Osteoblast (primary cell): ENCODE data around the gene MGAT2. TPM values are rescaled to one million over a fixed set of nuclear protein-coding genes. Genes with fewer than 3 reads are reported as not detected.

Source experiments
- DNase-seq: peaks from one replicate; pipeline ENCODE4 v3.0.0; 2011; ENCODE audit warnings: low spot score, mixed read lengths; ENCODE audit not compliant: insufficient read length; ENCODE audit errors: missing footprints
- H2AFZ ChIP-seq: 2 replicates; pipeline ENCODE4 v1.6.0; 2011; ENCODE audit warnings: mild to moderate bottlenecking, low read length
- H3K27ac ChIP-seq: 2 replicates; pipeline ENCODE4 v1.5.1; 2011; ENCODE audit warnings: mild to moderate bottlenecking, low read depth, low read length, moderate library complexity
- H3K27me3 ChIP-seq: 2 replicates; pipeline ENCODE4 v1.6.0; 2012; ENCODE audit warnings: mild to moderate bottlenecking, control low read depth, inconsistent platforms, low read length, moderate library complexity; ENCODE audit not compliant: insufficient read depth
- H3K36me3 ChIP-seq: 2 replicates; pipeline ENCODE4 v1.5.1; 2011; ENCODE audit warnings: mild to moderate bottlenecking, low read length, control low read depth, moderate library complexity; ENCODE audit not compliant: insufficient read depth
- H3K4me1 ChIP-seq: 2 replicates; pipeline ENCODE4 v1.5.1; 2011; ENCODE audit warnings: mild to moderate bottlenecking, low read length, control low read depth, moderate library complexity; ENCODE audit not compliant: insufficient read depth
- H3K4me2 ChIP-seq: 2 replicates; pipeline ENCODE4 v1.6.0; 2011; ENCODE audit warnings: mild to moderate bottlenecking, low read length; ENCODE audit not compliant: insufficient read depth
- H3K4me3 ChIP-seq: fragments of 200-600 bp; sonication (generic); 3 replicates; pipeline ENCODE4 v1.5.1; 2012; ENCODE audit warnings: mild to moderate bottlenecking, low read length, inconsistent platforms; ENCODE audit not compliant: insufficient read depth
- H3K79me2 ChIP-seq: 2 replicates; pipeline ENCODE4 v1.6.0; 2012; ENCODE audit warnings: mild to moderate bottlenecking, low read length, control low read depth, inconsistent platforms; ENCODE audit not compliant: insufficient read depth
- H3K9me3 ChIP-seq: 2 replicates; pipeline ENCODE4 v1.5.1; 2011; ENCODE audit warnings: low read depth, low read length, control low read depth
- H4K20me1 ChIP-seq: 2 replicates; pipeline ENCODE4 v1.6.0; 2012; ENCODE audit warnings: mild to moderate bottlenecking, low read length, control low read depth; ENCODE audit not compliant: insufficient read depth
- CTCF ChIP-seq: IDR thresholded peaks from 2 replicates; pipeline ENCODE4 v1.5.1; 2011; ENCODE audit warnings: mild to moderate bottlenecking, low read depth, low read length, moderate library complexity; ENCODE audit errors: extremely low read depth
- total RNA-seq: library from RNA; depleted of rRNA; stranded (reverse); fragments of >200 nt; gene quantifications from 2 replicates; pipeline ENCODE4 v1.2.3, GENCODE V29; 2012

MGAT2 gene
- total RNA-seq, 1 donor: 63.0 TPM

GRCh38 chr14:49589387-49589786, 31.2 kb upstream of the MGAT2 start:
- no peak for DNase-seq
- Histone ChIP-seq H3K27me3 (no peaks in the 10 kb centered on the region), H4K20me1 (peaks cover 12% of the 10 kb centered on the region), H3K4me3 (no peak overlapping the region), H3K79me2 (peaks cover 18% of the 10 kb centered on the region), H3K36me3 (peaks cover 5% of the 10 kb centered on the region), H2AFZ (no peak overlapping the region), H3K4me1 (peaks cover 19% of the 10 kb centered on the region), H3K4me2 (no peak overlapping the region), H3K27ac (no peak overlapping the region), H3K9me3 (no peaks in the 10 kb centered on the region)
- no peak for TF ChIP-seq CTCF

GRCh38 chr14:49593016-49593415, 27.6 kb upstream of the MGAT2 start:
- Histone ChIP-seq H3K4me3 (no peak overlapping the region), H4K20me1 (no peaks in the 10 kb centered on the region), H3K4me1 (peaks cover 21% of the 10 kb centered on the region), H3K27ac (no peak overlapping the region), H3K36me3 (no peaks in the 10 kb centered on the region), H3K9me3 (no peaks in the 10 kb centered on the region), H3K27me3 (no peaks in the 10 kb centered on the region), H2AFZ (no peak overlapping the region), H3K4me2 (peak overlapping the region; percentile 43), H3K79me2 (peaks cover 8% of the 10 kb centered on the region)
- no peak for TF ChIP-seq CTCF
- DNase-seq: peak; percentile 80

- H3K4me1 ChIP-seq: peaks cover 21% of the 10 kb centered on the region
- H3K27ac ChIP-seq: peak overlapping the region; percentile 16
- H3K4me2 ChIP-seq: peak overlapping the region; percentile 54
- no peaks in the 10 kb centered on the region for H3K36me3 ChIP-seq
- H2AFZ ChIP-seq: peak overlapping the region; percentile 8
- peak; percentile 89 for DNase-seq
- H4K20me1 ChIP-seq: no peaks in the 10 kb centered on the region
- H3K79me2 ChIP-seq: peaks cover 20% of the 10 kb centered on the region
- H3K9me3 ChIP-seq: no peaks in the 10 kb centered on the region
- no peak overlapping the region for H3K4me3 ChIP-seq
- TF ChIP-seq CTCF: no peak
- no peaks in the 10 kb centered on the region for H3K27me3 ChIP-seq
Measured at GRCh38 chr14:49594347-49595091, 26.1 kb upstream of the MGAT2 start.

GRCh38 chr14:49598189-49598484, 22.5 kb upstream of the MGAT2 start:
- Histone ChIP-seq H3K79me2 (peaks cover 34% of the 10 kb centered on the region), H3K9me3 (no peaks in the 10 kb centered on the region), H3K27me3 (no peaks in the 10 kb centered on the region), H3K4me1 (peaks cover 16% of the 10 kb centered on the region), H4K20me1 (no peaks in the 10 kb centered on the region), H2AFZ (peak overlapping the region; percentile 92), H3K36me3 (peaks cover 3% of the 10 kb centered on the region), H3K4me2 (peak overlapping the region; percentile 98), H3K27ac (peak overlapping the region; percentile 94), H3K4me3 (peak overlapping the region; percentile 93)
- peak; percentile 86 for DNase-seq
- no peak for TF ChIP-seq CTCF
